ENCODE measurements around the gene IDH1. TPM values are rescaled to one million over a fixed set of nuclear protein-coding genes. Genes with fewer than 3 reads are reported as not detected.

IDH1 gene
- total RNA-seq, 4 donors from 2014 or later = 111 to 170 (median 125) TPM

GRCh38 chr2:208250388-208250787 is 4.5 kb downstream of the IDH1 start:
- DNase-seq (ENCODE audit: low spot score) (no peak), ATAC-seq (ENCODE audit: low FRiP score) (no peak)
- TF ChIP-seq, protein P1, sequence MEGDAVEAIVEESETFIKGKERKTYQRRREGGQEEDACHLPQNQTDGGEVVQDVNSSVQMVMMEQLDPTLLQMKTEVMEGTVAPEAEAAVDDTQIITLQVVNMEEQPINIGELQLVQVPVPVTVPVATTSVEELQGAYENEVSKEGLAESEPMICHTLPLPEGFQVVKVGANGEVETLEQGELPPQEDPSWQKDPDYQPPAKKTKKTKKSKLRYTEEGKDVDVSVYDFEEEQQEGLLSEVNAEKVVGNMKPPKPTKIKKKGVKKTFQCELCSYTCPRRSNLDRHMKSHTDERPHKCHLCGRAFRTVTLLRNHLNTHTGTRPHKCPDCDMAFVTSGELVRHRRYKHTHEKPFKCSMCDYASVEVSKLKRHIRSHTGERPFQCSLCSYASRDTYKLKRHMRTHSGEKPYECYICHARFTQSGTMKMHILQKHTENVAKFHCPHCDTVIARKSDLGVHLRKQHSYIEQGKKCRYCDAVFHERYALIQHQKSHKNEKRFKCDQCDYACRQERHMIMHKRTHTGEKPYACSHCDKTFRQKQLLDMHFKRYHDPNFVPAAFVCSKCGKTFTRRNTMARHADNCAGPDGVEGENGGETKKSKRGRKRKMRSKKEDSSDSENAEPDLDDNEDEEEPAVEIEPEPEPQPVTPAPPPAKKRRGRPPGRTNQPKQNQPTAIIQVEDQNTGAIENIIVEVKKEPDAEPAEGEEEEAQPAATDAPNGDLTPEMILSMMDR (IDR thresholded peaks at IDR 0.05) = no peak

DNA sequence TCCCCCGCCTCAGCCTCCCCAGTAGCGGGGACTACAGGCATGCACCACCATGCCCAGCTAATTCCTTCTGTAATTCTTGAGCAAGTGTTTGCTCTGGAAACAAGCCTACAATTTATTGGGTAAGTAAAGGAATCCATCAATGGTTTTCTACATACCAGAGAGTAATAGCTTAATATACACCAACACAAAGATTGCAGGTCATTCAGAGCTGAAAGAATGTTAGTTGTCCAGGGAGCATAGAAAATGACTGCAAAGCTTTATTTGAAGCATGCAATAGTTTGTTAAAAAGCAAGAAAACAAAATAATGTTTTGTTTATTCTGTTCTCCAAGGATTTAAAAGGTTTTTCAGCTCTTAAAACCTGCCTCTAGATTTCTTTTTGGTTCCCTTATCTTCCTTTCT is 5.6 kb downstream of the IDH1 start:
- ATAC-seq (ENCODE audit: low FRiP score) (no peak), DNase-seq (ENCODE audit: low spot score) (no peak)
- TF ChIP-seq, protein P1 (IDR thresholded peaks at IDR 0.05) = no peak

DNA sequence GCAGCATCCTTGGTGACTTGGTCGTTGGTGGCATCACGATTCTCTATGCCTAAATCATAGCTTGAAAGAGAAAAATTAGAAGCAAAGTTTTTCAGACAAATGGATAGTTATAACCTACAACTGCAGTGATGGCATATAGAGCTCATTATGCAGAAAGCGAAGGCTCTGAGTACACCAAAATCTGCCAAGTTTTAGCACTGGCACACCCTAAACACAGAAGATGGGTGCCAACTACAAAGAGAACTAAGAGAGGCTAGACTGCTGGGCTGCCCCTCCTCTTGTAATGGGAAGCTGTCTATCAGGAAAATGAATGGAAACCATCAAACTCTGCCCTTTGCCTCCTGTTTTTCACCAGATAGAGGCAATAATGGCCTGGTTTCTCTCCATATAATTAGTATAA is 6.3 kb downstream of the IDH1 start:
- no peak for ATAC-seq (ENCODE audit: low FRiP score)
- TF ChIP-seq, protein P1 (IDR thresholded peaks at IDR 0.05) = no peak
- DNase-seq (ENCODE audit: low spot score) = no peak

DNA sequence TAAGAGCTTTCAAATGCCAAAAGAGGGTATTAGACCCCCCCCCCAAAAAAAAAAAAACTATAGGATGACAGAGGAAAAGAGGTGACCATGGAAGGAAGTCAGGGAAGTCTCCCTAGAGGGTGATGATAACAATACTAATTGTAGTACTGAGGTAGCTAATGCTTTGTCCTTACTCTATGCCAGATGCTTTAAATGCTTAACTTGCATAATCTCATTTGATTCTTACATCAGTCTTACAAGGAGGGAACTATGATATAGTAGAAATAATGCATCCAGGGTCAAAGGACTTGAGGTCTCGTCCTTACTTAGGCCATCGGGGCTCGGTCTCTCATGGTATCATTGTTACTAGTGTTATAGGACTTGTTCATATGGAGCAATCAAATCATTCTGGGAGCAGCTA is 9.1 kb downstream of the IDH1 start:
- DNase-seq (ENCODE audit: low spot score) (no peak), ATAC-seq (ENCODE audit: low FRiP score) (no peak)
- TF ChIP-seq, protein P1 (IDR thresholded peaks at IDR 0.05) = no peak

GRCh38 chr2:208244422-208244821 is 10.4 kb downstream of the IDH1 start:
- TF ChIP-seq, protein P1 (IDR thresholded peaks at IDR 0.05) = no peak
- ATAC-seq (ENCODE audit: low FRiP score) (no peak), DNase-seq (ENCODE audit: low spot score) (no peak)

GRCh38 chr2:208240619-208241209 is 14.2 kb downstream of the IDH1 start:
- no peak for ATAC-seq (ENCODE audit: low FRiP score)
- TF ChIP-seq, protein P1 (IDR thresholded peaks at IDR 0.05) = no peak
- no peak for DNase-seq (ENCODE audit: low spot score)

DNA sequence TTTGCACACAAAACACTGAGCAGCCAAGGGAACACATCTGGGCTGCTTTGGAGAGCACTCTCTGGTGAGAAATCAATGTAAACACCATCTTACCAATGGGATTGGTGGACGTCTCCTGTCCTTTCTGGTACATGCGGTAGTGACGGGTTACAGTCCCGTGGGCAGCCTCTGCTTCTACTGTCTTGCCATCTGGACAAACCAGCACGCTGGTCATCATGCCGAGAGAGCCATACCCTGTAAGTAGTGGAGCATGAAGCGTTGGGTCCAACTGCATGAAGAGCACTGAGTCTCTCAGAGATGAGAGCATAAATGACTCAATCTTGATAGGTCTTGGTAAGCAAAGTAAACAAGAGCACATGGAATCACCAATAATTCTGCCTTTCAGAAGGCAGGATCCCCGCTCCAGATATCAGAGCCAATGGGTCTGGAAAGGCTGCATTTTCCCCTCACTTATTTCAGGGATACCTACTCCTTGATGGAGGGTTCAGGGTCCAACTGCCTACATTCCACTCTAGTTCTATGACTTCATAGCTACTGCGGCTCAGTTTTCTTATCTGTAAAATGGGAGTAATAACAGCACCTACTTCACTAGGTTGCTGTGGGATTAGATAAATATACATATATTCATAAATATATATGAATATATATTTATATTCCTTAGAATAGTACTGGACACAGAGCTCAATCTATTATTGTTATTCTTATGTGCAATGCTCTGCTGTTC is 14.9 kb downstream of the IDH1 start:
- TF ChIP-seq, protein P1 (IDR thresholded peaks at IDR 0.05) = no peak

More for the DNA sequence above, 14.9 kb downstream of the IDH1 start:
- DNase-seq (ENCODE audit: low spot score) (no peak), ATAC-seq (ENCODE audit: low FRiP score) (no peak)

Data from omental fat pad (tissue), 4 donors.